Activated naive CD8-positive, alpha-beta T cell treated with anti-CD3 and anti-CD28 coated beads, Interleukin-2, amount 10 ng/mL, durations not matched to agents 7 days and 5 days (primary cell): ENCODE results near the gene CACNA1E. TPM values are rescaled to one million over a fixed set of nuclear protein-coding genes. Genes with fewer than 3 reads are reported as not detected.

Source experiments
- ATAC-seq: fragments of 150-1000 bp; cut with Tn5 transposase; one replicate; pipeline ENCODE4 v1.10.0; 2021; ENCODE audit warnings: low read depth, moderate library complexity
- POLR2A ChIA-PET: fragments of 350-600 bp; sonication (Branson Sonifier 250); formaldehyde crosslinking; loops from one replicate; lab custom pipeline; 2021; ENCODE audit warnings: antibody characterized with exemption; lab: Charles Lee
- DNase-seq: peaks from one replicate; pipeline ENCODE4 v3.0.0; 2021
- H3K27ac Mint-ChIP-seq: one replicate; pipeline ENCODE4 v1.8.0; 2022; ENCODE audit warnings: mild to moderate bottlenecking, mixed read lengths
- H3K27me3 Mint-ChIP-seq: one replicate; pipeline ENCODE4 v1.8.0; 2022; ENCODE audit warnings: mild to moderate bottlenecking, moderate library complexity, mixed read lengths
- H3K36me3 Mint-ChIP-seq: one replicate; pipeline ENCODE4 v1.8.0; 2021; ENCODE audit warnings: mild to moderate bottlenecking, mixed read lengths
- H3K4me1 Mint-ChIP-seq: one replicate; pipeline ENCODE4 v1.8.0; 2021; ENCODE audit warnings: mixed read lengths
- H3K4me3 Mint-ChIP-seq: one replicate; pipeline ENCODE4 v1.8.0; 2022; ENCODE audit warnings: mild to moderate bottlenecking, moderate library complexity, mixed read lengths
- H3K9me3 Mint-ChIP-seq: one replicate; pipeline ENCODE4 v1.8.0; 2021; ENCODE audit warnings: mixed read lengths
- total RNA-seq, 2 experiments: library from RNA; stranded (reverse); gene quantifications; one replicate each; pipeline ENCODE4 v1.2.3, GENCODE V29; 2021

CACNA1E gene
- total RNA-seq, 2 experiments from 2014 or later: not detected

DNA sequence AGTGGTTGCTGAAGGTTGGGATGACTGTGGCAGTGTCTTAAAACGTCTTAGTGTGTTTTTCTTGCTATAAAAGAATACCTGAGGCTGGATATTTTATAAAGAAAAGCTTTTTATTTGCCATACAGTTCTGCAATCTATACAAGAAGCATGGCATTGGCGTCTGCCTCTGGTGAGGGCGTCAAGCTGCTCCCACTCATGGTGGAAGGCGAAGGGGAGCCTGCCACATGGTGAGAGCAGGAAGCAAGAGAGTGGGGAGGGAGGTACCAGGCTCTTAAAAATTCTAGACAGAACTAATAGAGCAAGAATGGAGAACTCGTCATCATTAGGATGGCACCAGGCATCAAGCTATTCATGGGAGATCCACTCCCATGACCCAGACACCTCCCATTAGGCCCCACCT lies 140.5 kb downstream of the CACNA1E start:
- ATAC-seq: no peak
- H3K4me1 Mint-ChIP-seq: no peaks in the 10 kb centered on the region
- no peaks in the 10 kb centered on the region for H3K9me3 Mint-ChIP-seq
- H3K4me3 Mint-ChIP-seq: no peak overlapping the region
- DNase-seq: no peak
- H3K36me3 Mint-ChIP-seq: no peaks in the 10 kb centered on the region
- H3K27me3 Mint-ChIP-seq: peaks cover 3% of the 10 kb centered on the region
- POLR2A ChIA-PET: no interaction called here
- H3K27ac Mint-ChIP-seq: no peak overlapping the region

DNA sequence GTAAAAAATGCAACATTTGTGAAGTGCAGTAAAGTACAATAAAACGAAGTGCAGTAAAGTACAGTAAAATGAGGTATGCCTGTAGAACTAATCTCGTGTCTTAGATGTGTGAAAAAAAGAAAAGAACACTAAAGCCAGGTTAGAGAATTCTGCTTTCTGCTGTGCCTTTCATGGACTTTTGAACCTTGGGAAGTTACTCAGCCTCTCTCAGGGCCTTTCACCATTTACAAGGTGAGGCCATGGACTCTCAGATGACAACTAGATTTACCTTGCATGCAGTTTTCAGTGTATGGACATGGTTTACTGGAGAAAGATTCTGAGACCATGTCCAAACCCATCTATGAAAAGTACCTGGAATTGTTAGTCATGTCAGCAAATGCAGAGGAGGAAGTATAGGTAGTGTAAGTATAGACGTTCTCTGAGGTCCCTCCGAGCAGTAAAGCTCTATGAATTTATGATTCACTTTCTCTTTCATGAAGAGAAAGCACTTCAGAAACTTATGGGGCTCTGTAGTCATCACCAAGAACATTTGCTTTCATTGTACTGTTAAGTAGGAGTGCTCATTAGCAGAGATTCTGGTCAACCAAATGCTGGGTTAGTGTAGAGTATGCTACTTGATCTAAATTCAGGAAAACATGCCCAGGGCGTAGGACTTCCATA lies 143.1 kb downstream of the CACNA1E start:
- Mint-ChIP-seq H3K36me3 (no peaks in the 10 kb centered on the region), H3K27me3 (peaks cover 6% of the 10 kb centered on the region), H3K4me1 (no peaks in the 10 kb centered on the region), H3K27ac (no peak overlapping the region), H3K4me3 (no peak overlapping the region), H3K9me3 (no peaks in the 10 kb centered on the region)
- POLR2A ChIA-PET: no interaction called here
- no peak for ATAC-seq
- no peak for DNase-seq

DNA sequence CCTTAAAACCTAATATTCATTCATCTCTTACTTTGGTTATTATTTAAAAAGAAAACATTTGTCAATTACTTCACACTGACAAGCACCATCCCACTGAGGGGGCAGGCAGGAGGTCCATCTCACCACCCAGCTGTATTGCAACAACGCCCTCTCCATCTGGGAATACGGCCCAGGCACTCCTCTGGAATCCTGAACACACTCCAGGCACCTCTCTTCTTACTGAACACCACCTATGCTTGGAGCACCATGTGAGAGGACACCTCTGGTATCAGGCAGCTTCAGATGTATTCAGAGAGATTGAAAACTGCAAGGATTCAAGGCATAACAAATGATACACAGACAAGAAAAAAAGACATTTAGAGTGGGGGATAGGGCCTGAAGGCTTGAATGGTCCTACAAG lies 147.1 kb downstream of the CACNA1E start:
- no peak for DNase-seq
- Mint-ChIP-seq H3K27me3 (peaks cover 10% of the 10 kb centered on the region), H3K4me1 (no peaks in the 10 kb centered on the region), H3K36me3 (no peaks in the 10 kb centered on the region), H3K27ac (no peak overlapping the region), H3K4me3 (no peak overlapping the region), H3K9me3 (no peaks in the 10 kb centered on the region)
- POLR2A ChIA-PET: no interaction called here
- no peak for ATAC-seq

DNA sequence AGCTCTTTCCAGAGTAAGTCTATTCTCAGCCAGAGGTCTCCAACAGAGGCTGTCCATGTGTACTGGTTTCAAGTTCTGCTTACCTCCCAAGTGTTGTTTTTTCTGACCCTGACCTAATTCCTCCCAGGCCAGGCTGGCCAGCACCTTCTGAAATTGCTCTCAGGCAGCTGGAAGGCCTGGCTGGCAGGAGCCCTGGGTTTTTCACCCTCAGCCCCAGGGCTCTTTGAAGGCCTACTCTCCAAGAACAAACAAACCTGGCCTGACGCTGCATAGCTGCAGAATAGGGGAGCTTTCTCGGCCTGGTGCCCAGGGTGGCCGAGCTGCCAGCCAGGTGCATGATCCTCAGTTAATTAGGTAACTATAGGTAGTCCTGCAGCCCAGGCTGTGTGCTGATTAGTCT lies 147.5 kb downstream of the CACNA1E start:
- Mint-ChIP-seq H3K27ac (no peak overlapping the region), H3K36me3 (no peaks in the 10 kb centered on the region), H3K4me1 (no peaks in the 10 kb centered on the region), H3K27me3 (peaks cover 10% of the 10 kb centered on the region), H3K4me3 (no peak overlapping the region), H3K9me3 (no peaks in the 10 kb centered on the region)
- ATAC-seq (no peak), DNase-seq (no peak)
- POLR2A ChIA-PET: no interaction called here

DNA sequence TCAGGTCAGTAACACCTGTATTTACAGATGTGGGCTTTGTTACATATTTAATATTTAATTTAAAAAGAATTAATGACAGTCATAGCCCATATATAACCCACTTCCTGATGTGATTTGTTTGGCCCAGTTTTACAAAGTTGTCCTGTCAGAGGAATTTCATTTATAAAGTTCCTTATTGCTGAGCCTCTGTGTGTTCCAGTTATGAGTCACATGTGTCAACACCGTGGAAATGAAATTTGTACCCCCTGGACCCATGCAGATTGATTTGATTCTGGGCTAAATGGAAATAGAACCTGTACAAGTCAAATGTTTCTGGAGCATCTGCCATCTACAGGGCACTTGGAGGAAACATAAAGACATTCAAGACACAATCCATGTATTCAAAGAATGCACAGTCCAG lies 149.2 kb downstream of the CACNA1E start:
- POLR2A ChIA-PET: no interaction called here

DNA sequence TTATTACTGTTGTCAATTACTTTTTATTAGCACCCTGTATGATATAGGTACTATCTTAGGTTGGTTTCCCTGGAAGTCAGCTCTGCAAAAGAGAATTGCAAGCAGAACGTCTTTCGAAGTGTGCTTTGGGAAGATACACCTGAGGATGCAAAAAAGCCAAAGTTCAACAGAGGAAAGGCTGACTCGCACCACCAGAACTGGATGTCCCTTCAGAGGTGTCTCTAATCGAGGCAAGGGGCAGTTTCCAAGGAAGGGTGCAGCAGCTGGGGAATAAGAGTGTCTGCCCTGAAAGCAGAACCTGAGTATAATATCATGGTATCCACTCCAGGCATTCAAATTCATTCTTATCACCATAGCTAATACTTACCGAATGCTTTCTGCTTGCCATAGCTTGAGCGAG lies 149.6 kb downstream of the CACNA1E start:
- POLR2A ChIA-PET: no interaction called here
- Mint-ChIP-seq H3K9me3 (no peaks in the 10 kb centered on the region), H3K4me1 (no peaks in the 10 kb centered on the region), H3K27ac (no peak overlapping the region), H3K4me3 (no peak overlapping the region), H3K36me3 (no peaks in the 10 kb centered on the region), H3K27me3 (peaks cover 10% of the 10 kb centered on the region)
- ATAC-seq (no peak), DNase-seq (no peak)

More for the DNA sequence above, 149.2 kb downstream of the CACNA1E start:
- Mint-ChIP-seq H3K36me3 (no peaks in the 10 kb centered on the region), H3K27me3 (peaks cover 10% of the 10 kb centered on the region), H3K4me3 (no peak overlapping the region), H3K4me1 (no peaks in the 10 kb centered on the region), H3K9me3 (no peaks in the 10 kb centered on the region), H3K27ac (no peak overlapping the region)
- ATAC-seq: no peak
- DNase-seq: no peak

DNA sequence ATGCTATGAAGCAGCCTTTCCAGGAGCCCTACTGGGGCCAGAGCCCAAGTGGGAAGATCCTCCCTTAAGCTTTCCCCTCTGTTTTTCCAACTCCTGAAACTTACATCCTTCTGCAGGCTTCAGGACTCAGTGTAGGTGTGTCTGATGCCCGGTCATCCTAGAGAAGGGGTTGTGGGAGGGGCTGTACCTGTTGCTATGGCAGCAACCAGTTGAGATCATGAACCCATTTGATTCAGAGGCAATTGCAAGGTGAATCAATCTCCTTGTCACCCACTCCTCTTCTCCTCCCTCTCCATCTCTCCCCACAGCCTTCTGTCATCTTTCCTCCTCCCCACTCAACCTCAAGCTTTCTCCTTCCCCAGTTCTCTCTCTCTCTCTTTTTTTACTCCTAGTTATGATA lies 151.8 kb downstream of the CACNA1E start:
- DNase-seq (no peak), ATAC-seq (no peak)
- Mint-ChIP-seq H3K36me3 (no peaks in the 10 kb centered on the region), H3K9me3 (no peaks in the 10 kb centered on the region), H3K4me3 (no peak overlapping the region), H3K4me1 (no peaks in the 10 kb centered on the region), H3K27me3 (peaks cover 14% of the 10 kb centered on the region), H3K27ac (no peak overlapping the region)
- POLR2A ChIA-PET: no interaction called here

DNA sequence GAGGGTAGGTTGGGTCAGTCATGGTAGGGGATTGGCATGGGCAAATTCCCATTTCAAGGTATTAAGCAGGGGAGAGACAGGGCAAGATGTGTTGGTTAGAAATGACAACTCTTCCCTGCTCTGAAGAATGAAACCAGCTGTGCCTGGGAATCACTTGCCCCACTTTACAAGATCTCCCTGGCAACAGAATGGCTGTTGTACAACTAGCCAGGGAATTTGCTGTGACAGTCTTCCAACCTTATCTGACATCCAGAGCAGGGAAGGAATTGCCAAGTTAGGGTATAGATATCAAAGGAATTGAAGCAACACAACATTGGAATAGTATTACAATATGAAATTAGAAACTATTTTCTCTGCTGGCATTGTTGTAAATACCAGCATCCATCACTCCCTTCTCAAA lies 154.7 kb downstream of the CACNA1E start:
- ATAC-seq (no peak), DNase-seq (no peak)
- Mint-ChIP-seq H3K27ac (no peak overlapping the region), H3K4me3 (no peak overlapping the region), H3K9me3 (no peaks in the 10 kb centered on the region), H3K27me3 (peaks cover 14% of the 10 kb centered on the region), H3K4me1 (no peaks in the 10 kb centered on the region), H3K36me3 (no peaks in the 10 kb centered on the region)
- POLR2A ChIA-PET: no interaction called here

DNA sequence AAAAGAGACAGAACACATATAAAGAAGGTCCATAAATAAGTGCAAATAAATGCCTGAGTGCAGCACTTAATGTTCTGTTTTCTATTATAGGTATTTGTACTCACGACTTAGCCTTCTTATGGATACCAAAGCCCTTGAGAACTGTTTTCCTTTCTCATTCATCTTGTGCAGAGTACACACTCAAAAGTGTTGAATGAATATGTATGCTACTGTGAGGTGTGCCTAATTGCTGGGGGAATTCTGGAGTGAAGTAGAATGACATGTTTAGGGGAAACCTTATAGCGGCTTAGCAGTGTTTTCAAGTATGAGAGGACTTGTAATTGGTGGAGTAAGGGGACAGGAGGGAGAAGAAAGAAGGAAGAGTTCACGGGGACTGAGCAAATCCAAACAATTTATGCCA lies 157.6 kb downstream of the CACNA1E start:
- Mint-ChIP-seq H3K4me3 (no peak overlapping the region), H3K9me3 (no peaks in the 10 kb centered on the region), H3K27me3 (peaks cover 10% of the 10 kb centered on the region), H3K4me1 (no peaks in the 10 kb centered on the region), H3K27ac (no peak overlapping the region), H3K36me3 (no peaks in the 10 kb centered on the region)
- POLR2A ChIA-PET: no interaction called here
- ATAC-seq (no peak), DNase-seq (no peak)

DNA sequence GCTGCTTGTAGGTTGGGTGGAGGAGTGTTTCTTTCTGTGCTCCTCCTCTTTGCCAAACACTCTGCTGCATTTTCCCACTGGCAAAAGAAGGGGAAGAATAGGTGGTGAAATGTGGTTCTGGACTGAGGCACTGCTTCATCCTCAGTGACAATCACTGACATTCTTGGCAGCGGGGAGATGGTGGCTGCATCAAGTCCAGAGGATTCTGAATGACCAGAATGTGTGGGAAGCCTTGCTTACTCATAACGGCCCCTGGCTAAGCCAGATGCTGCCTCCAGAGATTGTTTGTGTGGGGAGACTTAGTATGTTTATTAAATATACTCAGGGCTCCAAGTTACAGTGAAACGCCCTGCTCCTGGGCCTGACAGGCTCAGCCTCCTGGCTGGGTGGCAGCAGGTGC lies 160.3 kb downstream of the CACNA1E start:
- Mint-ChIP-seq H3K4me3 (no peak overlapping the region), H3K36me3 (no peaks in the 10 kb centered on the region), H3K27me3 (peaks cover 11% of the 10 kb centered on the region), H3K27ac (no peak overlapping the region), H3K9me3 (no peaks in the 10 kb centered on the region), H3K4me1 (no peaks in the 10 kb centered on the region)
- POLR2A ChIA-PET: no interaction called here
- ATAC-seq (no peak), DNase-seq (no peak)

DNA sequence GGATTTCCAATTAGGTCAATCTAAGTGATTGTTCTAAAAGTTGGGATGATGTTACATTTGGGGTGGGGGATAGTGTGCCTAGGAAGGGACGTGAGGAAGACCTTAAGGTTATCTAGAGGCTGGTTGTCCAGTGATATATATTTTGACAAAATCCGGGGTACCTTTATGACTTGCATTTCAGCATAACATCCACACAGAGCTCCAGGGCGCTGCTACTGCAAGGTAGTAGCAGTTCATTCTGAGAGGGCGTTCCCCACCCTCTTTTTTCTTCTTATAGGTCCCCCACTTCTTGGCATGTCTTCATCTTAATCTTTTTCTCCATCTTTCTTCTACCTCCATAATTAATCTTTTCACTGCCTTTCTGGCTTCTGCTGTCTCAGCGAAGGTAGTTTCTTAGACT lies 161.9 kb downstream of the CACNA1E start:
- H3K27me3 Mint-ChIP-seq: peaks cover 4% of the 10 kb centered on the region
- H3K27ac Mint-ChIP-seq: no peak overlapping the region
- DNase-seq: no peak
- H3K9me3 Mint-ChIP-seq: no peaks in the 10 kb centered on the region
- H3K36me3 Mint-ChIP-seq: no peaks in the 10 kb centered on the region
- ATAC-seq: no peak
- H3K4me1 Mint-ChIP-seq: no peaks in the 10 kb centered on the region
- POLR2A ChIA-PET: no interaction called here
- no peak overlapping the region for H3K4me3 Mint-ChIP-seq

DNA sequence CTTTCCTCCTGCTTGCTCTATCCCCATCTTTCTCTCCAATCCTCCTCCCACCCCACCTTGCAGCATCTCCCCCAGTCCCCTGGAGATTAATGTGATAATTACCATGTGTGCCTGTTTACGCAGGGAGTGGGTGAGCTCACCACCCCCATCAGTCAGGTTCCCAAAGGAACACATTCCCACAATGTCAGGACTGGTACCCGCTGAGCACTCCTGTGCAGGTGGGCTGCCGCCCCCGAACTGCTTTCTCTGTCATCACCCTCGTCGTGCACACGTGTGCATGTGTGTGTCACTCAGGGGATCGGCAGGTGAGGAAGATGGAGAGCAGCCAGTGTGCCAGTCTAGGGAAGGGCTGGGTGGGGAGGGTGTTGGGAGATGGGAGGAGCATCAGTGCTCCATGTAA lies 163.4 kb downstream of the CACNA1E start:
- H3K4me1 Mint-ChIP-seq: no peaks in the 10 kb centered on the region
- H3K27ac Mint-ChIP-seq: no peak overlapping the region
- ATAC-seq (no peak), DNase-seq (no peak)
- H3K36me3 Mint-ChIP-seq: no peaks in the 10 kb centered on the region
- H3K9me3 Mint-ChIP-seq: no peaks in the 10 kb centered on the region
- no peak overlapping the region for H3K4me3 Mint-ChIP-seq
- POLR2A ChIA-PET: no interaction called here
- peaks cover 4% of the 10 kb centered on the region for H3K27me3 Mint-ChIP-seq

DNA sequence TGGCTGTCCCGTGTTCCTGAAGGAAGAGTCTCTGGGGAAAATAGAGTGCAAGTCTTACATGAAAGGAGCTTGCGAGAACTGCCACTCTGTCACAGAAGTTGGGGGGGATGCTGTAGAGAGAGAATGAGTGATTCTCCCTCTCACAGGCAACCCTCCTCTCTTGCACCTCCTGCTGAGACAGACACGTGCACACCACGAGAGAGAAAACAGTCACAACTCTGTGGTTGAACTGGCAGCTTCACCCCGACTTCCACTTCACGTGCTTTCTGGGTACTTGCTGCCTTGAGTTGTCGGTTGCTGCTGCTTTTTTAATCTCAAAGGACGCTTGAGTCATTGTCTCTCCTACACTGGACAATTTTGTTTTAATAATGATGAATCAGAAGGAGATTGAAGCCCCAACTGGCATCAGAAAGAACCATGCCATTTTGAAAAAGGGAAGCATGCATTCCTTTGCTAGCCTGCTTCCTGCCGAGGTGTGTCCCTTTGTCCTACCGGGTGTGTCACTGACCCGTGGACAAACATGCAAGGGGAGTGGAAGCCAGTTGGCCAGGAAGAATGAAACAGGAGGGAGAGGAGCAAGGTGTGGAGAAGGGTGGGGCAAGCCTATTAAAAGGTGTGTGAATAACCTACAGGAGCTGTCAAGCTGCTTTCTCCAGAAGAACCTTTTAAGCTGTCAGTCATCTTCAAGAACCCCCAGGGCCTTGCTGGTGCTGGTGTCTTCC lies 164.2 kb downstream of the CACNA1E start:
- ATAC-seq: no peak
- H3K4me3 Mint-ChIP-seq: no peak overlapping the region
- no peaks in the 10 kb centered on the region for H3K9me3 Mint-ChIP-seq
- peaks cover 4% of the 10 kb centered on the region for H3K27me3 Mint-ChIP-seq
- H3K27ac Mint-ChIP-seq: no peak overlapping the region
- no peak for DNase-seq
- POLR2A ChIA-PET: no interaction called here
- no peaks in the 10 kb centered on the region for H3K4me1 Mint-ChIP-seq
- H3K36me3 Mint-ChIP-seq: no peaks in the 10 kb centered on the region

DNA sequence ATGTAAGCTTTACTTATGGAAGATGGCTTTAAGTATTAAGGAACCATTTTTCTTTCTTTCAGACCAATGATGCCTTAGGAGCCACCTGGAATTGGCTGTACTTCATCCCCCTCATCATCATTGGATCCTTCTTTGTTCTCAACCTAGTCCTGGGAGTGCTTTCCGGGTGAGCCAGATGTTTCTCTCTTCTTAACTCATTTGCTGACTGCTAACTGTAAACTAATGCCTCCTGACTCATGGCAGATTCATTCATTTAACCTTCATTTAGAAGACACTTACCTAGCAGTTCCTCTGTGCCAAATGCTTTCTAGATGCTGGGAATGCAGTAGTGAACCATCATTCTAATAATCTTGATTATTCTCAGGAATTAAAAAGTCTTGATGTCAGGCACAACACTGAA lies 168.0 kb downstream of the CACNA1E start:
- Mint-ChIP-seq H3K36me3 (no peaks in the 10 kb centered on the region), H3K9me3 (no peaks in the 10 kb centered on the region), H3K4me1 (no peaks in the 10 kb centered on the region), H3K27ac (no peak overlapping the region), H3K27me3 (peaks cover 2% of the 10 kb centered on the region), H3K4me3 (no peak overlapping the region)
- DNase-seq (no peak), ATAC-seq (no peak)
- POLR2A ChIA-PET: no interaction called here
